Fibroblast of gingiva (primary cell): ENCODE data around the gene RRM2.
A peak's percentile ranks its signal among the peaks of the same experiment; 100 is the strongest.
"Not testable (repeated sequence)": the region's sequence is repeated elsewhere in the genome, so short reads cannot be mapped to it uniquely, and the experiment has no call there.

ENCODE experiments used
- DNase-seq: peaks from one replicate; pipeline ENCODE4 v3.0.0-alpha.2; 2011; ENCODE audit warnings: low read depth

The RRM2 gene

GRCh38 chr2:10091182-10091888, 31.2 kb upstream of the RRM2 start:
- no peak for DNase-seq

DNA sequence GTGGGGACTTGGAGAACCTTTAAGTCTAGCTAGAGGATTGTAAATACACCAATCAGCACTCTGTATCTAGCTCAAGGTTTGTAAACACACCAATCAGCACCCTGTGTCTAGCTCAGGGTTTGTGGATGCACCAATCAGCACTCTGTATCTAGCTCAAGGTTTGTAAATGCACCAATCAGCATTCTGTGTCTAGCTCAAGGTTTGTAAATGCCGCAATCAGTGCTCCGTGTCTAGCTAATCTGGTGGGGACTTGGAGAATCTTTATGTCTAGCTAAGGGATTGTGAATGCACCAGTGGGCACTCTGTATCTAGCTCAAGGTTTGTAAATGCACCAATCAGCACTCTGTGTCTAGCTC, 30.7 kb upstream of the RRM2 start:
- not testable (repeated sequence) for DNase-seq

DNA sequence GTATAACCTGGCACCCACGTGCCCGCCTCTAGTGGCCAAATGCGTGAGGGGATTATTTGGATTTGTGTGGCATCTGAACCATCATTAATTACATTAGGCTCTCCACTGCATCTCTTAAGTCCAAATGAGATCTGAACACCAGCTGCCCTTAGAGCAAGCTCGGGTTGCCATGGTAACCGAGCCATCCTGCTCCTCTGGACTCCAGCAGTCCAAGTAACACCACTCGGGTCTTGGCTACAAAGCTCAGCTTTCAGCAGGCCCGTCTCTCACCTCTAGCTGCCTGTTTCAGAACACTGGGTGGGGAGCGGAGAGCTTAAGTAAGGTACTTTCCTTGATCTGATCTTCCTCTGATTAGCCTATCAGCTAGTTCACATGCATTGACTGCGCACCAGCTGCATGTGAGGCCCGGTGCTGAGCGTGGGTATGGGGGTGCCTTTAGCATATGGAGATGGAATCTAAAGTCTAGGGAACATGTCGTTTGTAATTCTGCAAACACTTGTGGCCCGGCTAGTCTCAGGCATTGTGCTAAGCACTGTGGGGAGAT, 28.2 kb upstream of the RRM2 start:
- no peak for DNase-seq

GRCh38 chr2:10095175-10095574, 27.4 kb upstream of the RRM2 start:
- no peak for DNase-seq

- DNase-seq = no peak
Observed at GRCh38 chr2:10096641-10097040, 25.9 kb upstream of the RRM2 start.

- peak; percentile 43 for DNase-seq
Observed at GRCh38 chr2:10097352-10098148, 25.0 kb upstream of the RRM2 start.

DNA sequence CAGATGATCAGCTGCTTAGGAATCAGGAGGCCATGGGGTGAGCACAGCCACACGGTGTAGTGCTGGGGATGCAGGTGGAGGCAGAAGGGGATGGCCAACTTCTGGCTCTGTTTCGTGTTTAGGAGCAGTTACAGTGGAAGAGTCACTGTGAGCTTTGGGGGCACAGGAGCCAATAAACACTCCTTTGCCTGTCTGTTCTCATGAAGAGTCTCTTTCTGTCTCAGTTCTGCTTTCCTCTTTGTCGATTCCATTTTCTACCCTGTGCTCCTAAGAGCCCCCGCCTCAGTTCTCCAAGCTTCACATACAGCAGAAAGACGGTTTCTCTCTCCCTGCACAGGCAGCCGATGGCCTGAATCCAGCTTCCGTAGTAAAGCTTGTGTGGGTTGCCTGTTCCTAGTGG, 21.0 kb upstream of the RRM2 start:
- DNase-seq = no peak

DNA sequence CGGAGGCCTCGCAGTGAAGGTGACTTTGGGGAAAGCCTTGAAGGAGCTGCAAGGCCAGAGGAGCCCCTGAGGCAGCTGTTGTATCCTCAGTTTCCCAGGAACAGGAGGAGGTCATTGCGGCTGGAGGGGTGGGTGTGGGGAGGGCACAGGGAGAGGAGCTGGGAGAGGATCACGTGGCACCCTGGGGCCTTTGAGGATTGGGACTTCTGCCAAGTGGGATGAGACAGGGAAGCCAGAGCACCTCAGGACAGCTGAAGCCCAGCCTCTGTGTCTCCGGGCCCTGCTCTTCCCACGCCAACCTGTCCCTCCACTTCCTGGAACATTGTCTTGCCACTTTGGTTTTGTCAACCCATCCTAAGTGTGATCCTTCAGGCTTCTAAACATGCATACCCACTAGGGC, 19.4 kb upstream of the RRM2 start:
- no peak for DNase-seq

DNA sequence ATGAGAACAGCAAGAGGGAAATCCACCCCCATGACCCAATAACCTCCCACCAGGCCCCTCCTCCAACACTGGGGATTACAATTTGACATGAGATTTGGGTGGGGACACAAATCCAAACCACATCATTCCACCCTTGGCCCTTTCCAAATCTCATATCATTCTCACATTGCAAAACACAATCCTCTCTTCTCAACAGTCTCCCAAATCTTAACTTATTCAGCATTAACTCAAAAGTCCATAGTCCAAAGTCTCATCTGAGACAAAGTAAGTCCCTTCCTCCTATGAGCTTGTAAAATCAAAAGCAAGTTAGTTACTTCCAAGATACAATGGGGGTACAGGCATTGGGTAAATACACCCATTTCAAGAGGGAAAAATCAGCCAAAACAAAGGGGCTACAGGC, 17.6 kb upstream of the RRM2 start:
- not testable (repeated sequence) for DNase-seq

GRCh38 chr2:10109311-10109710, 13.2 kb upstream of the RRM2 start:
- DNase-seq = no peak

- DNase-seq = no peak
Observed at GRCh38 chr2:10119027-10119325, 3.6 kb upstream of the RRM2 start.

DNA sequence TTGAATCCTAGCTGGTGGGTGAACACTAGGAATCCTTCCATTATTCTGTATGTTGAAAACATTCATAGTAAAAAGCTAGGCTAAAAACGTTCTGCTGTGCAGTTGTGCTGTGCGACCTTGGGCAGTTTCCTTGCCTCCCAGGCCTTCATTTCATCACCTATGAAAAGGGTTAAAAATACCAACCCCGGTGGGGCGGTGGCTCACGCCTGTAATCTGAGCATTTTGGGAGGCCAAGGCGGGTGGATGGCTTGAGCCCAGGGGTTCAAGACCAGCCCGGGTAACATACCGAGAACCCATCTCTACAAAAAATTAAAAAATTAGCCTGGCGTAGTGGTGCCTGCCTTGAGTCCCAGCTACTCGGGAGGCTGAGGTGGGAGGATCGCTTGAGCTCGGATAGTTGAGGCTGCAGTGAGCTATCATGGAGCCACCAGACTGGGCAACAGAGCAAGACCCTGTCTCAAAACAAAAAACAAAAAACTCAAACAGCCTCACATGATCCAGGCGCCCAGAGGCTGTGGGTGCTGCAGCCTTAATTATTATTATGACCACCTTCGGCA, 2.9 kb upstream of the RRM2 start:
- DNase-seq = no peak

DNA sequence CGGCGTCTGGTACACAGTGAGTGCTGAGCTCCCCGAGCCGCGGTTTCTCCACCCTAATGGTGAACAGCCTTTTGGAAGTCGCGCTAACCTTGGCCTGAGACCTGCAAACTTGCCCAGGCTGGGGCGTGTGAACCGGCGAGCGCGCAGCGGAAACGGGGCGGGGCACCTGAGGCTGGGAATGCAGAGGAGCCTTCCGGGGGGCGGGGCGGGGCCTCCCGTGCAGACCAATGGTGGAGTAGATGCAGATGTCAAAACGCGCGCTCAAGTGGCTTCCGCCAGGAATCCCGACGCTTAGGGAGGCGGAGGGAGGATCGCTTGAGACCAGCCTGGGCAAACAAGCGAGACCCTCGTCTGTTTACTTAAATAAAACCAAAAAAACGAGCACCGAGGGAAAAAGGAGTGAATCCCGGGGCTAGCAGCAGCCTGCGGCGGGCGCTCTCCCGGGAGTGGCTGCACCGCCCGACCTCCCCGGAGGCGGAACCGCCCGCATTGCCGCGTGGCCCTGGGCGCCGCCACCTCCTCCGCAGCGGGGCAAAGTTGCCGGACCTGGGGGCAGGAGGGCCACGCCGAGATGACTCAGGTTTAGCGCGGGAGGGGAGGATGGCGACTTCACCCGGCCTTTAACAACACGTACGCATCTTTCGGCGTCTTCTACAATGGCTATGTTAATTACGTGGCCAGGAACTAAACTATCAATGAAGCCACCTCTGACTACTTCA, 2.2 kb upstream of the RRM2 start:
- peak; percentile 77 for DNase-seq

DNA sequence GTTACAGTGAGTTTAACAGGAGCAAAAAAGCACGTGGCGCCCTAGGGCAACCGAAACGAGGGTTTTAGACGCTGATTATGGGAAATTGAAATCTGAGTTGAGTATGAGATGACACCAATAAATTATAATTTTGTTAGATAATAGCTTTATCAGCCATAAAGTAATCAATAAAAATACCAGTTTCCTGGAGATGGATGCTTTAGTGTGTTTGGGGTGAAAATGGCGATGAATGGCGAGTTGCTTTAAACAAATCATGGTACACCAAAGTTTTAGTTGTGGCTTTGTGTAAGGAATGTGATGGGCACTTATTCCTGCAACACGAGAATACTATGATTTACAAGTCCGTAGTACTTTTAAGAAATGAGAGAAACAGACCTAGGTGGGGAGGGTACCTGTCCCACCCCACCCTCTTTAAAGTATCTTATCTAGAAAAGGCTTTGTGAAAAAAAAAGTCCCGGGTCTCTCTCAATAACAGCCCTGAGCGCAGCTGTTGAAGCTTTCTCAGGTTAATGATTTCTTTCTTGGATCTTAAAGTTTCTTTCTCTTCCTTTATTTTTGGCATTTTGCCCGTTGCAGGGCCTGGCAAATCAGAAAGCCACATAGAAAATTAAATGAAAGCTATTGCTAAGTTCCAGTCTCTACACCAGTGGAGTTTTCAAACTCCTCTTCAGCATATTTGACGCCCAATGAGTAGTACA, 1.5 kb upstream of the RRM2 start:
- DNase-seq = no peak

DNA sequence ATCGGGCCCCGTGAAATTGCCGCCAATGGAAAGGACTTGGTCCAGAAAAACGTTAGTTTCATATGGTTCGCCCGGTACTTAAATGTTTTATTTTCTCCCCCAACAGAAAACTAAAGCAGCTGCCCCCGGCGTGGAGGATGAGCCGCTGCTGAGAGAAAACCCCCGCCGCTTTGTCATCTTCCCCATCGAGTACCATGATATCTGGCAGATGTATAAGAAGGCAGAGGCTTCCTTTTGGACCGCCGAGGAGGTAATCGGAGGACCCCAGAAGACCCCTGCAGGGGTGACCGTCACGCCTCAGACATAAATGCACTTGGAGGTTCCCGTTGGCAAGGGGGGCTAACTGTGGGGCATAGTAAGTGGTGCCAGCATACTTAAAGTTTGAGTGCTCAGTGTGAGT, 742 bp downstream of the RRM2 start:
- DNase-seq = no peak

- peak; percentile 78 for DNase-seq
Observed at GRCh38 chr2:10124538-10125045, 2.1 kb downstream of the RRM2 start.

DNA sequence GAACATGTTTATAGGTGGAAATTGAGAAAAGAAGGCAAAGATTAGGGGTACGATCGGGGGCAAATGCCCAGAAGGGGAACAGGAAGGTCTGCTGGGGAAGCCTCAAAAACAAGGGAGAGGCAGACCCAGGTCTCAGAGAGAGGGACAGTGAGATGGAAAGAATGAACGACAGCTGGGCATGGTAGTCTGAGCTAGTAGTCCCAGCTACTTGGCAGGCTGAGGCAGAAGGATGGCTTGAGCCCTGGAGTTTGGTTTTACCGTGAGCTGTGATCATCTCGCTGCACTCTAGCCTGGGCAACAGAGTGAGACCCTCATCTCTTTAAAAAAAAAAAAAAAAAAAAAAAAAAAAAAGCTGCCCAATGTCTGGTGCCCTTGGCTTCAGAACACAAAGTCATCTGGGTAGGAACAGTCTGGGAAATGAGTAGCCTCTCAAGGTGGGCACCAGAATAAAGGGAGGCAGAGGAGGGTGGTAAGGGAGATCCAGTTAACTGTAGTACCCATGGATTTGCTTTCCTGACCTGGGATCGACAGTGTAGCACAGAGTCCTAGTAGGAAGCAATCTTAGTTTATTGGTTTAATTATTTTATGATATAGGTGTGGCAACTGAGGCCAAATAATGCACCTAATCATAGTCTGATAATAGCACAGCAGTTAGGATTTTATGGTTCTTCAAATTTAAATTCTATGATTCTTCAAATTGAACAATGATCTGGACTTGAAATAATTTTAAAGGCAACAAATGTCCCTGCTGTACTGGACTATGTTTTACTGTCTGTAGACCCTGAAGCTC, 3.5 kb downstream of the RRM2 start:
- no peak for DNase-seq

- no peak for DNase-seq
Observed at GRCh38 chr2:10126632-10127026, 4.1 kb downstream of the RRM2 start.

GRCh38 chr2:10128420-10128819, 5.9 kb downstream of the RRM2 start:
- DNase-seq = no peak

DNA sequence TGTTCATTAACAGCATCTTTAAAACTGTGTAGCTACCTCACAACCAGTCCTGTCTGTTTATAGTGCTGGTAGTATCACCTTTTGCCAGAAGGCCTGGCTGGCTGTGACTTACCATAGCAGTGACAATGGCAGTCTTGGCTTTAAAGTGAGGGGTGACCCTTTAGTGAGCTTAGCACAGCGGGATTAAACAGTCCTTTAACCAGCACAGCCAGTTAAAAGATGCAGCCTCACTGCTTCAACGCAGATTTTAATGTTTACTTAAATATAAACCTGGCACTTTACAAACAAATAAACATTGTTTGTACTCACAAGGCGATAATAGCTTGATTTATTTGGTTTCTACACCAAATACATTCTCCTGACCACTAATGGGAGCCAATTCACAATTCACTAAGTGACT, 7.0 kb downstream of the RRM2 start:
- no peak for DNase-seq

DNA sequence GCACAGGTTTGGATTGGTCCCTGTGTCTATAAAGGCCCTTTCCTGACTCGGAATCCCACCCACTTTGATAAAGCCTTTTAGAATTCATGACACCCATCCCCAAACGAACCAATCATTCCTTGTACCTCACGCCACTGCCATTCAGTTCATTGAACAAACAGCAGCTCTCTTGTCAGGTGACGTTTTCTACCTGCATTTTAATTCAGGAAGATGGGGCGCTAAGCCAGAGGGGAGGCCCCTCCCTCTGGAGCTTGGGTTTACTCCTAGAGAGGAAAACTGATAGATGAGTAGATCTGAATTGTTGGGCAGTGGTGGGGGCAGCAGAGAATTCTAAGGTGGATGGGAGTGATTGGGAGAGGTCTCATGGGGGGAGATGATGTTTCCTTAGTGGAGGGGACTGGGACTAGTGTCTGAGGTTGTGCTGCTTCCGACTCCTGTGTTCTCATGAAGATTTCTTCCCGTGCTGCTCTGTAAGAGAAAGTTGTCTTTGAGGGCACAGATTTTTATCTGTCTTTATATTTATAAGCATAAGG, 9.6 kb downstream of the RRM2 start:
- DNase-seq = no peak
